H9 (cell line): ENCODE measurements around the gene EPHA1. TPM values are rescaled to one million over a fixed set of nuclear protein-coding genes. Genes with fewer than 3 reads are reported as not detected.

ENCODE experiments used
- DNase-seq: peaks from one replicate; pipeline ENCODE4 v3.0.0-alpha.2; 2017
- H2AFZ ChIP-seq: one replicate; pipeline ENCODE4 v1.6.1; 2013; ENCODE audit warnings: mild to moderate bottlenecking, low read length, control low read depth, moderate library complexity
- H2AK5ac ChIP-seq: 2 replicates; pipeline ENCODE4 v1.6.1; 2013; ENCODE audit warnings: low read length, control low read depth, mixed read lengths; ENCODE audit not compliant: insufficient read length
- H2BK120ac ChIP-seq: one replicate; pipeline ENCODE4 v1.6.1; 2013; ENCODE audit warnings: low read depth, mild to moderate bottlenecking, low read length, control low read depth, inconsistent platforms; ENCODE audit not compliant: poor library complexity, severe bottlenecking
- H2BK12ac ChIP-seq: 2 replicates; pipeline ENCODE4 v1.6.1; 2013; ENCODE audit warnings: low read length, control low read depth, mixed read lengths, low read depth; ENCODE audit not compliant: insufficient read length
- H2BK15ac ChIP-seq: 2 replicates; pipeline ENCODE4 v1.6.1; 2013; ENCODE audit warnings: low read depth, low read length, control low read depth
- H2BK20ac ChIP-seq: one replicate; pipeline ENCODE4 v1.6.1; 2013; ENCODE audit warnings: low read depth, mild to moderate bottlenecking, low read length, control low read depth, inconsistent platforms; ENCODE audit not compliant: poor library complexity, severe bottlenecking
- H2BK5ac ChIP-seq: 2 replicates; pipeline ENCODE4 v1.6.1; 2013; ENCODE audit warnings: low read length, control low read depth, mixed read lengths; ENCODE audit not compliant: insufficient read length
- H3K14ac ChIP-seq: 2 replicates; pipeline ENCODE4 v1.6.1; 2013; ENCODE audit warnings: low read length, control low read depth; ENCODE audit not compliant: insufficient read depth
- H3K18ac ChIP-seq: 2 replicates; pipeline ENCODE4 v1.6.1; 2013; ENCODE audit warnings: low read depth, mild to moderate bottlenecking, mixed read lengths, low read length, control low read depth; ENCODE audit not compliant: insufficient read length
- H3K23ac ChIP-seq: 2 replicates; pipeline ENCODE4 v1.6.1; 2013; ENCODE audit warnings: low read length, control low read depth, mixed read lengths, low read depth; ENCODE audit not compliant: insufficient read length
- H3K23me2 ChIP-seq: 2 replicates; pipeline ENCODE4 v1.6.1; 2013; ENCODE audit warnings: low read depth, mild to moderate bottlenecking, mixed read lengths, low read length, control low read depth; ENCODE audit not compliant: insufficient read length, poor library complexity, severe bottlenecking
- H3K27ac ChIP-seq: 2 replicates; pipeline ENCODE4 v1.5.1; 2013; ENCODE audit warnings: low read length, control low read depth, mixed read lengths, low read depth; ENCODE audit not compliant: insufficient read length
- H3K27me3 ChIP-seq: 2 replicates; pipeline ENCODE4 v1.6.1; 2013; ENCODE audit warnings: low read length, control low read depth, inconsistent platforms; ENCODE audit not compliant: insufficient read depth
- H3K4ac ChIP-seq: 2 replicates; pipeline ENCODE4 v1.6.1; 2013; ENCODE audit warnings: low read depth, mild to moderate bottlenecking, control low read depth, inconsistent platforms, low read length, moderate library complexity
- H3K4me1 ChIP-seq: 2 replicates; pipeline ENCODE4 v1.6.1; 2013; ENCODE audit warnings: low read length, control low read depth, inconsistent platforms; ENCODE audit not compliant: insufficient read depth
- H3K4me2 ChIP-seq: 2 replicates; pipeline ENCODE4 v1.6.1; 2013; ENCODE audit warnings: low read length, control low read depth, mixed read lengths; ENCODE audit not compliant: insufficient read length, insufficient read depth
- H3K56ac ChIP-seq: 2 replicates; pipeline ENCODE4 v1.6.1; 2013; ENCODE audit warnings: low read depth, mild to moderate bottlenecking, mixed read lengths, low read length, control low read depth; ENCODE audit not compliant: insufficient read length
- H3K79me1 ChIP-seq: 2 replicates; pipeline ENCODE4 v1.6.1; 2013; ENCODE audit warnings: low read depth, mild to moderate bottlenecking, moderate library complexity, low read length, control low read depth, inconsistent platforms; ENCODE audit not compliant: insufficient read depth, poor library complexity, severe bottlenecking
- H3K79me2 ChIP-seq: 2 replicates; pipeline ENCODE4 v1.6.1; 2013; ENCODE audit warnings: low read length, control low read depth, inconsistent platforms; ENCODE audit not compliant: insufficient read depth
- H3K9ac ChIP-seq: 2 replicates; pipeline ENCODE4 v1.6.1; 2013; ENCODE audit warnings: low read length, control low read depth, mixed read lengths; ENCODE audit not compliant: insufficient read length; ENCODE audit errors: extremely low read depth
- H3K9me3 ChIP-seq: one replicate; pipeline ENCODE4 v1.6.1; 2013; ENCODE audit warnings: low read depth, low read length, inconsistent platforms; ENCODE audit not compliant: control insufficient read depth
- H3T11ph ChIP-seq: one replicate; pipeline ENCODE4 v1.6.1; 2013; ENCODE audit warnings: mild to moderate bottlenecking, low read length, control low read depth, inconsistent platforms
- H4K20me1 ChIP-seq: one replicate; pipeline ENCODE4 v1.6.1; 2013; ENCODE audit not compliant: control insufficient read depth, insufficient read length, insufficient read depth
- H4K5ac ChIP-seq: 2 replicates; pipeline ENCODE4 v1.6.1; 2013; ENCODE audit warnings: low read depth, mild to moderate bottlenecking, mixed read lengths, low read length, control low read depth; ENCODE audit not compliant: insufficient read length
- H4K8ac ChIP-seq: replicated peaks from 2 replicates; pipeline ENCODE4 v1.6.1; 2013; ENCODE audit warnings: low read length, control low read depth, mixed read lengths, low read depth; ENCODE audit not compliant: insufficient read length
- H4K91ac ChIP-seq: 2 replicates; pipeline ENCODE4 v1.6.1; 2013; ENCODE audit warnings: low read depth, mild to moderate bottlenecking, moderate library complexity, mixed read lengths, low read length, control low read depth; ENCODE audit not compliant: insufficient read length
- H3K27ac Mint-ChIP-seq, 3 experiments: 2 replicates in 2 of 3; 3 replicates in 1 of 3; pipeline ENCODE4 v1.8.0; 2020 to 2021; ENCODE audit warnings: mixed read lengths in 3 of 3, mild to moderate bottlenecking in 1 of 3, moderate library complexity in 1 of 3
- H3K27me3 Mint-ChIP-seq: 2 replicates; pipeline ENCODE4 v1.8.0; 2021; ENCODE audit warnings: low read depth, mild to moderate bottlenecking, moderate library complexity, mixed read lengths
- H3K36me3 Mint-ChIP-seq, 3 experiments: 2 replicates in 2 of 3; 3 replicates in 1 of 3; pipeline ENCODE4 v1.8.0; 2020 to 2021; ENCODE audit warnings: low read depth in 3 of 3, mixed read lengths in 3 of 3; ENCODE audit not compliant: insufficient read depth in 1 of 3
- H3K4me1 Mint-ChIP-seq, 2 experiments: 2 replicates each; pipeline ENCODE4 v1.8.0; 2020; ENCODE audit warnings: mixed read lengths in 2 of 2
- H3K4me3 Mint-ChIP-seq, 2 experiments: 2 replicates in 1 of 2; 3 replicates in 1 of 2; pipeline ENCODE4 v1.8.0; 2020 to 2021; ENCODE audit warnings: mild to moderate bottlenecking in 2 of 2, mixed read lengths in 2 of 2, moderate library complexity in 1 of 2
- H3K9me3 Mint-ChIP-seq, 2 experiments: 2 replicates in 1 of 2; 3 replicates in 1 of 2; pipeline ENCODE4 v1.8.0; 2020; ENCODE audit warnings: mild to moderate bottlenecking in 2 of 2, mixed read lengths in 2 of 2, moderate library complexity in 1 of 2
- CTCF ChIP-seq: fragments of 200-600 bp; sonication (generic); conservative IDR thresholded peaks from 3 replicates; pipeline ENCODE4 v1.8.0; 2021; ENCODE audit warnings: antibody characterized with exemption, mild to moderate bottlenecking
- WGBS: extraction: QIAGEN DNeasy Blood & Tissue Kit; methylation state at CpG from one replicate; pipeline ENCODE4 v1.1.7; 2013; ENCODE audit warnings: missing lambda C conversion rate, low lambda C conversion rate, mixed read lengths; ENCODE audit not compliant: insufficient read length; ENCODE audit errors: extremely low coverage; 5-methylcytosine and 5-hydroxymethylcytosine counted together
- microRNA-seq: library from miRNA; unstranded; fragments of <30 nt; microRNA quantifications from one replicate; pipeline ENCODE4, GENCODE V29; 2020; ENCODE audit warnings: borderline microRNAs expressed
- total RNA-seq: library from RNA; stranded (reverse); gene quantifications from 2 replicates; pipeline ENCODE4 v1.2.1, GENCODE V29; 2021

EPHA1 gene
- total RNA-seq, 1 experiment from 2014 or later, result 109 TPM

DNA sequence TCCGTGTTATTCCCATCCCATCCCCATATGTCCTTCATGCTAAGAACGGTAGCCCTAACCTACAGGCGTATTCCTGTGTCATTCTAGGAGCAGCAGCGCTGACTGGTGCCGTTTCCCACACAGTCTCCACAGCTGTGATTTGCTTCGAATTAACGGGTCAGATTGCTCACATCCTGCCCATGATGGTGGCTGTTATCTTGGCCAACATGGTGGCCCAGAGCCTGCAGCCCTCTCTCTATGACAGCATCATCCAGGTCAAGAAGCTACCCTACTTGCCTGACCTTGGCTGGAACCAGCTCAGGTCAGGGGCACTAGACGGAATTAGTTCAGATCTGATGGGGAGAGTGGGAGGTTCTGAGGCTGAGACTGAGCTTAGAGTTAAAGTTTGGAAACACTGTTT, 66.8 kb downstream of the EPHA1 start:
- H3K23me2 ChIP-seq, result no peaks in the 10 kb centered on the region
- H3K79me2 ChIP-seq, result no peaks in the 10 kb centered on the region
- Mint-ChIP-seq H3K27me3 (peaks cover 36% of the 10 kb centered on the region), H3K36me3 (no peaks in the 10 kb centered on the region; a peak in 1 of 7 replicates), H3K9me3 (no peaks in the 10 kb centered on the region; a peak in 1 of 5 replicates), H3K4me3 (no peak overlapping the region), H3K27ac (no peak overlapping the region), H3K4me1 (peaks cover 16 to 17% of the 10 kb centered on the region in 2 experiments)
- H2BK5ac ChIP-seq, result no peak overlapping the region
- H3K27me3 ChIP-seq, result no peaks in the 10 kb centered on the region
- no peak overlapping the region for H4K5ac ChIP-seq
- no peaks in the 10 kb centered on the region; the same call in 1 of the 2 replicates for H3K4me1 ChIP-seq
- no peak overlapping the region for H3K14ac ChIP-seq
- H2BK12ac ChIP-seq, result no peak overlapping the region
- H4K8ac ChIP-seq, result no peak overlapping the region
- no peak overlapping the region for H3K23ac ChIP-seq
- H3T11ph ChIP-seq, result no peak overlapping the region
- H4K91ac ChIP-seq, result no peak overlapping the region
- no peak overlapping the region for H3K27ac ChIP-seq
- no peaks in the 10 kb centered on the region for H4K20me1 ChIP-seq
- TF ChIP-seq CTCF, result no peak
- no peak overlapping the region for H3K4me2 ChIP-seq
- H3K4ac ChIP-seq, result no peak overlapping the region
- H2BK15ac ChIP-seq, result no peak overlapping the region
- H3K18ac ChIP-seq, result no peak overlapping the region
- no peak overlapping the region for H2AFZ ChIP-seq
- H2BK20ac ChIP-seq, result no peak overlapping the region
- no peaks in the 10 kb centered on the region for H3K9me3 ChIP-seq
- WGBS, result no CpG with 5 or more reads among the region's 8 CpGs
- H3K79me1 ChIP-seq, result no peaks in the 10 kb centered on the region
- no peak overlapping the region for H2BK120ac ChIP-seq
- H3K9ac ChIP-seq, result no peak overlapping the region
- no peak for DNase-seq
- H3K56ac ChIP-seq, result no peak overlapping the region
- no peak overlapping the region for H2AK5ac ChIP-seq

Small RNAs within 50 kb of the gene (microRNA-seq; reads per million reads assigned to microRNA genes)
- not detected for gene MIR6892

Other genes starting within 250 kb of the EPHA1 start
- gene TAS2R39, start 225.4 kb downstream of the EPHA1 start, total RNA-seq, result not detected in 2 replicates
- gene TAS2R40, start 186.8 kb downstream of the EPHA1 start, total RNA-seq, result not detected in 2 replicates
- 36.1 and 37.3 TPM in 2 replicates for gene GSTK1, start 145.4 kb downstream of the EPHA1 start, total RNA-seq
- gene TMEM139, start 123.9 kb downstream of the EPHA1 start, total RNA-seq, result 0.85 and 1.1 TPM in 2 replicates
- 65.3 and 67.4 TPM in 2 replicates for gene CASP2, start 120.5 kb downstream of the EPHA1 start, total RNA-seq
- 0.11 and 0.13 TPM in 2 replicates for gene CLCN1, start 92.7 kb downstream of the EPHA1 start, total RNA-seq
- gene FAM131B, start 46.1 kb downstream of the EPHA1 start, total RNA-seq, result 17.3 and 18.5 TPM in 2 replicates
- gene ZYX, start 27.5 kb downstream of the EPHA1 start, total RNA-seq, result 236 and 237 TPM in 2 replicates
- not detected in 2 replicates for gene TAS2R60, start 34.6 kb upstream of the EPHA1 start, total RNA-seq
- gene TAS2R41, start 69.0 kb upstream of the EPHA1 start, total RNA-seq, result not detected in 2 replicates
- gene CTAGE15, start 162.9 kb upstream of the EPHA1 start, total RNA-seq, result 1.7 and 1.8 TPM in 2 replicates
- gene TCAF2, start 212.1 kb upstream of the EPHA1 start, total RNA-seq, result 0.04 TPM in 2 replicates